Right lobe of liver (tissue), 6 donors: ENCODE data around the gene LYPLAL1. TPM values are rescaled to one million over a fixed set of nuclear protein-coding genes. Genes with fewer than 3 reads are reported as not detected.

ENCODE experiments used
- ATAC-seq, 4 donors: fragments of 200-7000 bp; cut with Tn5 transposase; one replicate each; pipeline ENCODE4 v1.9.1; 2020; ENCODE audit warnings: mild to moderate bottlenecking in 4 of 4, moderate library complexity in 4 of 4
- DNase-seq, 3 donors: peaks; one replicate each; pipeline ENCODE4 v3.0.0-alpha.2; 2020
- H3K27ac ChIP-seq, 3 donors: fragments of 200-600 bp; one replicate each; pipeline ENCODE4 v1.8.0; 2022
- H3K27me3 ChIP-seq, 2 donors: fragments of 200-600 bp; one replicate each; pipeline ENCODE4 v1.8.0; 2022
- H3K36me3 ChIP-seq, 4 donors: fragments of 200-600 bp; sonication (generic) in 1 of 4; one replicate each; pipeline versions ENCODE4 v1.5.1 to v1.8.0; 2017 to 2022; ENCODE audit warnings: control low read depth in 1 of 4
- H3K4me1 ChIP-seq, 4 donors: fragments of 200-600 bp; sonication (generic) in 1 of 4; one replicate each; pipeline versions ENCODE4 v1.5.1 to v1.8.0; 2017 to 2022; ENCODE audit warnings: control low read depth in 1 of 4
- H3K4me3 ChIP-seq, 3 donors: fragments of 200-600 bp; one replicate each; pipeline ENCODE4 v1.8.0; 2022
- H3K9me3 ChIP-seq, 4 donors: fragments of 200-600 bp; sonication (generic) in 1 of 4; one replicate each; pipeline versions ENCODE4 v1.5.1 to v1.8.0; 2017 to 2022; ENCODE audit warnings: control low read depth in 1 of 4
- POLR2A ChIP-seq: fragments of 450-650 bp; IDR thresholded peaks from one replicate; pipeline ENCODE4 v1.6.1; 2017; ENCODE audit warnings: antibody characterized with exemption, mild to moderate bottlenecking
- WGBS: methylation state at CpG from one replicate; pipeline ENCODE4 v1.1.6; 2018; ENCODE audit warnings: low coverage, low lambda C conversion rate; ENCODE audit not compliant: insufficient coverage; ENCODE audit errors: missing lambda C conversion rate; 5-methylcytosine and 5-hydroxymethylcytosine counted together
- intact Hi-C, 2 donors: fragments of 100-400 bp; cut with DNase I; formaldehyde crosslinking; loops; one replicate each; pipeline versions ENCODE4 v1.11.2 to v1.14.1; 2022
- total RNA-seq, 6 experiments: library from RNA; depleted of rRNA in 2 of 6; stranded (reverse); fragments of >200 nt in 2 of 6; fragmentation: NEBNext Ultra II Directional in 3 of 6; extraction: Animal tissue kit (Norgen Biotek cat#: 25700) in 3 of 6; gene quantifications; one replicate each; pipeline versions ENCODE4 v1.1.0 to v1.2.4, GENCODE V29; 2016 to 2023
- TF ChIP-seq, protein P1 (sequence below), 4 donors: fragments of 200-600 bp in 3 of 4; fragments of 450-650 bp in 1 of 4; IDR thresholded peaks; one replicate each; pipeline versions ENCODE4 v1.5.1 to v1.8.0; 2016 to 2022; ENCODE audit warnings: antibody characterized with exemption in 4 of 4, mild to moderate bottlenecking in 2 of 4
- donor health status: DM: no; HTN: yes; CAD: no.
- donor health status: DM: no; HTN: no; CAD: no.
- donor health status: DM: no; HTN: no; CAD: no.
- donor health status: DM: no; HTN: yes; CAD: no.
- donor health status: DM: no; HTN: yes; CAD: no.

LYPLAL1 gene
- total RNA-seq, 6 experiments from 2014 or later: 16.5 to 33.6 (median 22.2) TPM

- DNase-seq (no peak), ATAC-seq (no peak)
- H3K9me3 ChIP-seq: no peaks in the 10 kb centered on the region
- H3K4me1 ChIP-seq: no peaks in the 10 kb centered on the region
- H3K4me3 ChIP-seq: no peak overlapping the region
- intact Hi-C loops: no loop called here
- 46% methylated on average over 2 of the region's 2 CpGs for WGBS
- TF ChIP-seq POLR2A: no peak
- TF ChIP-seq, protein P1, sequence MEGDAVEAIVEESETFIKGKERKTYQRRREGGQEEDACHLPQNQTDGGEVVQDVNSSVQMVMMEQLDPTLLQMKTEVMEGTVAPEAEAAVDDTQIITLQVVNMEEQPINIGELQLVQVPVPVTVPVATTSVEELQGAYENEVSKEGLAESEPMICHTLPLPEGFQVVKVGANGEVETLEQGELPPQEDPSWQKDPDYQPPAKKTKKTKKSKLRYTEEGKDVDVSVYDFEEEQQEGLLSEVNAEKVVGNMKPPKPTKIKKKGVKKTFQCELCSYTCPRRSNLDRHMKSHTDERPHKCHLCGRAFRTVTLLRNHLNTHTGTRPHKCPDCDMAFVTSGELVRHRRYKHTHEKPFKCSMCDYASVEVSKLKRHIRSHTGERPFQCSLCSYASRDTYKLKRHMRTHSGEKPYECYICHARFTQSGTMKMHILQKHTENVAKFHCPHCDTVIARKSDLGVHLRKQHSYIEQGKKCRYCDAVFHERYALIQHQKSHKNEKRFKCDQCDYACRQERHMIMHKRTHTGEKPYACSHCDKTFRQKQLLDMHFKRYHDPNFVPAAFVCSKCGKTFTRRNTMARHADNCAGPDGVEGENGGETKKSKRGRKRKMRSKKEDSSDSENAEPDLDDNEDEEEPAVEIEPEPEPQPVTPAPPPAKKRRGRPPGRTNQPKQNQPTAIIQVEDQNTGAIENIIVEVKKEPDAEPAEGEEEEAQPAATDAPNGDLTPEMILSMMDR (IDR thresholded peaks at IDR 0.05): no peak
- no peaks in the 10 kb centered on the region for H3K27me3 ChIP-seq
- H3K36me3 ChIP-seq: no peaks in the 10 kb centered on the region
- no peak overlapping the region for H3K27ac ChIP-seq
Measured at GRCh38 chr1:219140303-219140877, 33.3 kb upstream of the LYPLAL1 start.

GRCh38 chr1:219143735-219144134, 29.9 kb upstream of the LYPLAL1 start:
- Histone ChIP-seq H3K27me3 (no peaks in the 10 kb centered on the region), H3K27ac (no peak overlapping the region), H3K36me3 (no peaks in the 10 kb centered on the region), H3K4me3 (no peak overlapping the region), H3K4me1 (peaks cover 0 to 4% (median 0%) of the 10 kb centered on the region in 4 donors), H3K9me3 (no peaks in the 10 kb centered on the region)
- intact Hi-C loops: no loop called here
- DNase-seq (no peak), ATAC-seq (no peak)
- TF ChIP-seq POLR2A: no peak
- TF ChIP-seq, protein P1 (IDR thresholded peaks at IDR 0.05): no peak
- WGBS: 86% methylated on average over 1 of the region's 1 CpG

DNA sequence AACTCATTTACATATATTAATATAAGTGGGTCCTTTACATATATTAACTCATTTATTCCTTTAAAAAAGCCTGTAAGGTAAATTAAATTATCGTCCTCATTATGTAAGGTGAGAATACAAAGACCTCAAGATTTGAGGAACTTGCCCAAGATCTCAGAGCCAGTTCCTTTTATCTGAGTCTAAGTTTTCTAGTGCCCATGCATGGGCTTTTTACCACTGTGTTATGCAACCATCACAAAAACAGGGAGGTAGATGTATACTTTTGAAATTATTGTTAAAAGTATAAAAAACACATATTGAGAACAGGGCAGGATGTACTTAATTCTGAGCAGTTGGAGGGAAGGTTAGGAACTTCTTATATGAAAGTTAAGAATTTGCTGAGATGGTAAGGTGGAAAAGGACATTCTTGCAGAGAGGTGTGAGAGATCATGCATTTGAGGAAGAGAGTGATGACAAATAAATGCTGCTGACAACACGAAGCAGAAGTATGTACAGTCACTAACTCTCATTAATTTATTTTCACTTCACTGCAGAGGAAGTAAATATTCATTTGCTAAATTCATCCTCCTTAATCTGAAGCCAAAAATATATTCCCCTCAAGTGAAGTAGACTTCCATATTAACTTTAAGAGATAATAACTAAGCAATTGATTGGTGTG, 28.9 kb upstream of the LYPLAL1 start:
- WGBS: 53% methylated on average over 2 of the region's 2 CpGs
- ATAC-seq: no peak
- no peaks in the 10 kb centered on the region for H3K27me3 ChIP-seq

GRCh38 chr1:219147571-219148019, 26.1 kb upstream of the LYPLAL1 start:
- no peak for ATAC-seq
- TF ChIP-seq, protein P1 (IDR thresholded peaks at IDR 0.05): no peak
- no peak for TF ChIP-seq POLR2A
- Histone ChIP-seq H3K4me1 (peaks cover 0 to 4% (median 0%) of the 10 kb centered on the region in 4 donors), H3K27me3 (no peaks in the 10 kb centered on the region), H3K27ac (no peak overlapping the region), H3K36me3 (no peaks in the 10 kb centered on the region), H3K9me3 (no peaks in the 10 kb centered on the region), H3K4me3 (no peak overlapping the region)
- no CpG with 5 or more reads among the region's 1 CpG for WGBS
- intact Hi-C loops: no loop called here
- DNase-seq: no peak

More for the DNA sequence above, 28.9 kb upstream of the LYPLAL1 start:
- H3K9me3 ChIP-seq: no peaks in the 10 kb centered on the region
- no peaks in the 10 kb centered on the region for H3K36me3 ChIP-seq
- TF ChIP-seq, protein P1 (IDR thresholded peaks at IDR 0.05): no peak
- no peak for TF ChIP-seq POLR2A
- H3K4me3 ChIP-seq: no peak overlapping the region
- DNase-seq: no peak
- no peak overlapping the region for H3K27ac ChIP-seq
- H3K4me1 ChIP-seq: peaks cover 0 to 4% (median 0%) of the 10 kb centered on the region in 4 donors
- intact Hi-C loops: no loop called here
